GM12878 (cell line): ENCODE data around the gene LRCH3. TPM values are rescaled to one million over a fixed set of nuclear protein-coding genes. Genes with fewer than 3 reads are reported as not detected.

Experiments used
- ATAC-seq: fragments of 200-7000 bp; cut with Tn5 transposase; 3 replicates; pipeline ENCODE4 v1.9.1; 2020; ENCODE audit warnings: mild to moderate bottlenecking, moderate library complexity
- BruUV-seq: library from RNA; stranded (reverse); fragments of 400-500 nt; replicated peaks from 2 replicates; lab custom pipeline; 2021; lab: Mats Ljungman, UMichigan
- CTCF ChIA-PET: fragments of 300-600 bp; sonication (Branson Sonifier 250); formaldehyde crosslinking; extraction: SDS; loops from one replicate; lab custom pipeline; 2021; ENCODE audit warnings: inconsistent platforms; lab: Yijun Ruan, JAX
- POLR2A ChIA-PET: fragments of 350-600 bp; formaldehyde crosslinking; extraction: SDS; loops from one replicate; lab custom pipeline; 2021; ENCODE audit warnings: inconsistent platforms; lab: Charles Lee
- RAD21 ChIA-PET: fragments of 300-600 bp; sonication (Branson Sonifier 250); formaldehyde crosslinking; loops from one replicate; lab custom pipeline; 2023; ENCODE audit warnings: antibody characterized with exemption; ENCODE audit not compliant: unreplicated experiment; lab: Charles Lee
- SMC1A ChIA-PET: fragments of 300-600 bp; sonication (Branson Sonifier 250); formaldehyde crosslinking; loops from one replicate; lab custom pipeline; 2023; ENCODE audit not compliant: unreplicated experiment, uncharacterized antibody; lab: Charles Lee
- DNase-seq: peaks from one replicate; pipeline ENCODE4 v3.0.0-alpha.2; 2011; ENCODE audit warnings: low read depth, low spot score
- FAIRE-seq: peaks from 3 replicates; lab custom pipeline; 2011; peaks lifted over from hg19 to GRCh38; lab: Jason Lieb, UNC
- H2AFZ ChIP-seq: 2 replicates; pipeline ENCODE4 v1.6.0; 2011; ENCODE audit warnings: low read depth, low read length, control low read depth; ENCODE audit not compliant: control insufficient read depth
- H3K27ac ChIP-seq: 2 replicates; pipeline ENCODE4 v1.5.1; 2011; ENCODE audit warnings: control low read depth; ENCODE audit not compliant: control insufficient read depth, insufficient read depth
- H3K27me3 ChIP-seq, 2 experiments: replicated peaks in 1 of 2; 2 replicates each; pipeline versions ENCODE4 v1.6.0 to v1.6.1; 2011; ENCODE audit warnings: low read length in 1 of 2; ENCODE audit not compliant: control insufficient read depth in 2 of 2, insufficient read depth in 2 of 2
- H3K36me3 ChIP-seq, 2 experiments: 2 replicates each; pipeline ENCODE4 v1.5.1; 2011; ENCODE audit warnings: low read length in 1 of 2; ENCODE audit not compliant: control insufficient read depth in 2 of 2, insufficient read depth in 2 of 2
- H3K4me1 ChIP-seq: 2 replicates; pipeline ENCODE4 v1.6.1; 2011; ENCODE audit warnings: mild to moderate bottlenecking, low read length, moderate library complexity, mixed read lengths; ENCODE audit not compliant: control insufficient read depth, insufficient read depth
- H3K4me2 ChIP-seq: 2 replicates; pipeline ENCODE4 v1.6.0; 2011; ENCODE audit warnings: control low read depth; ENCODE audit not compliant: control insufficient read depth, insufficient read depth
- H3K4me3 ChIP-seq: fragments of 200-600 bp; sonication (generic); 2 replicates; pipeline ENCODE4 v1.5.1; 2016
- H3K79me2 ChIP-seq: 2 replicates; pipeline ENCODE4 v1.6.0; 2011; ENCODE audit warnings: low read length; ENCODE audit not compliant: control insufficient read depth, insufficient read depth
- H3K9ac ChIP-seq: 2 replicates; pipeline ENCODE4 v1.8.0; 2011; ENCODE audit warnings: low read length, control low read depth, mixed read lengths; ENCODE audit not compliant: control insufficient read depth, insufficient read depth
- H3K9me3 ChIP-seq: replicated peaks from 3 replicates; pipeline ENCODE4 v1.5.1; 2011; ENCODE audit warnings: mild to moderate bottlenecking, low read length; ENCODE audit not compliant: control insufficient read depth, insufficient read depth
- H4K20me1 ChIP-seq: 2 replicates; pipeline ENCODE4 v1.6.0; 2011; ENCODE audit not compliant: control insufficient read depth, insufficient read depth
- BHLHE40 ChIP-seq, 2 experiments: fragments of 450-650 bp in 1 of 2; IDR thresholded peaks; 2 replicates each; pipeline ENCODE4 v1.6.1; 2011 to 2017; ENCODE audit warnings: low read depth in 2 of 2, borderline replicate concordance in 1 of 2, improper control_type of control experiment in 1 of 2, low read length in 1 of 2, mild to moderate bottlenecking in 1 of 2
- EED ChIP-seq: sonication (generic); IDR thresholded peaks from 2 replicates; pipeline ENCODE4 v1.6.1; 2016; ENCODE audit warnings: antibody characterized with exemption, low read depth
- EP300 ChIP-seq, 2 experiments: fragments of 150-350 bp in 1 of 2; IDR thresholded peaks; 2 replicates each; pipeline ENCODE4 v1.6.1; 2011 to 2012; ENCODE audit warnings: low read depth in 2 of 2, low read length in 2 of 2, borderline replicate concordance in 1 of 2, improper control_type of control experiment in 1 of 2, inconsistent platforms in 1 of 2; ENCODE audit not compliant: control insufficient read depth in 1 of 2
- ETV6 ChIP-seq, 2 experiments: fragments of 450-650 bp in 1 of 2; IDR thresholded peaks in 1 of 2; conservative IDR thresholded peaks in 1 of 2; 2 replicates each; pipeline ENCODE4 v1.6.1; 2014; ENCODE audit warnings: antibody characterized with exemption in 1 of 2, borderline replicate concordance in 1 of 2, low read depth in 1 of 2, mild to moderate bottlenecking in 1 of 2, moderate library complexity in 1 of 2
- IKZF1 ChIP-seq: fragments of 450-650 bp; conservative IDR thresholded peaks from 2 replicates; pipeline ENCODE4 v1.6.1; 2017; ENCODE audit warnings: antibody characterized with exemption, mild to moderate bottlenecking
- JUNB ChIP-seq: IDR thresholded peaks from 2 replicates; pipeline ENCODE4 v1.6.1; 2016; ENCODE audit warnings: antibody characterized with exemption, mild to moderate bottlenecking
- MEF2A ChIP-seq: IDR thresholded peaks from 2 replicates; pipeline ENCODE4 v1.6.1; 2011; ENCODE audit warnings: low read depth, mild to moderate bottlenecking, low read length, moderate library complexity; ENCODE audit not compliant: insufficient read depth
- MEF2B ChIP-seq: fragments of 450-650 bp; IDR thresholded peaks from 2 replicates; pipeline ENCODE4 v1.6.1; 2018; ENCODE audit warnings: mild to moderate bottlenecking, moderate library complexity; ENCODE audit not compliant: partially characterized antibody, poor library complexity, severe bottlenecking
- MTA2 ChIP-seq: fragments of 450-650 bp; IDR thresholded peaks from 2 replicates; pipeline ENCODE4 v1.6.1; 2016; ENCODE audit warnings: low read depth, mild to moderate bottlenecking, moderate library complexity
- MYC ChIP-seq: IDR thresholded peaks from 2 replicates; pipeline ENCODE4 v1.6.1; 2011; ENCODE audit warnings: mild to moderate bottlenecking, low read length, moderate library complexity, inconsistent platforms; ENCODE audit not compliant: insufficient read depth, insufficient replicate concordance, insufficient read length, severe bottlenecking
- NR2C1 ChIP-seq: fragments of 450-650 bp; IDR thresholded peaks from 2 replicates; pipeline ENCODE4 v1.6.1; 2017; ENCODE audit warnings: antibody characterized with exemption, mild to moderate bottlenecking, moderate library complexity
- PAX8 ChIP-seq: fragments of 450-650 bp; IDR thresholded peaks from 2 replicates; pipeline ENCODE4 v1.6.1; 2017; ENCODE audit warnings: mild to moderate bottlenecking, moderate library complexity
- POLR2A ChIP-seq: IDR thresholded peaks from 2 replicates; pipeline ENCODE4 v1.6.1; 2011; ENCODE audit warnings: low read depth, mild to moderate bottlenecking, low read length
- POLR2AphosphoS5 ChIP-seq: IDR thresholded peaks from 2 replicates; pipeline ENCODE4 v1.6.1; 2011; ENCODE audit warnings: mild to moderate bottlenecking, low read length, inconsistent platforms
- RAD51 ChIP-seq: fragments of 450-650 bp; IDR thresholded peaks from 2 replicates; pipeline ENCODE4 v1.6.1; 2016; ENCODE audit warnings: moderate library complexity, mild to moderate bottlenecking, inconsistent platforms
- RUNX3 ChIP-seq: IDR thresholded peaks from 2 replicates; pipeline ENCODE4 v1.6.1; 2012; ENCODE audit warnings: low read length, inconsistent platforms
- SIX5 ChIP-seq: IDR thresholded peaks from 2 replicates; pipeline ENCODE4 v1.6.1; 2011; ENCODE audit warnings: mild to moderate bottlenecking, low read depth, low read length, moderate library complexity; ENCODE audit not compliant: severe bottlenecking
- STAT3 ChIP-seq: IDR thresholded peaks from 2 replicates; pipeline ENCODE4 v1.6.1; 2011; ENCODE audit warnings: low read depth, low read length, improper control_type of control experiment
- TARDBP ChIP-seq: IDR thresholded peaks from 2 replicates; pipeline ENCODE4 v1.6.1; 2016; ENCODE audit warnings: borderline replicate concordance
- WGBS: methylation state at CpG from one replicate; pipeline ENCODE4 v1.1.6; 2016; ENCODE audit warnings: low lambda C conversion rate; ENCODE audit not compliant: insufficient replicate concordance, insufficient coverage; ENCODE audit errors: missing lambda C conversion rate; 5-methylcytosine and 5-hydroxymethylcytosine counted together
- in situ Hi-C: fragments of 300-500 bp; cut with MboI; formaldehyde crosslinking; loops from 9 replicates; pipeline ENCODE4 v1.14.3; 2018; ENCODE audit warnings: mixed read lengths
- intact Hi-C: fragments of 100-400 bp; cut with micrococcal nuclease; formaldehyde crosslinking; loops from one replicate; pipeline ENCODE4 v1.14.2; 2022; ENCODE audit not compliant: unreplicated experiment
- polyA plus RNA-seq, 11 experiments: library from polyadenylated mRNA; depleted of rRNA in 4 of 11; unstranded in 6 of 11; stranded (reverse) in 5 of 11; fragments of >200 nt; fragmentation: Nextera tagmentation in 4 of 11; fragmentation: Illumina TruSeq in 1 of 11; extraction: Ambion mirVana in 4 of 11; extraction: Trizol in 1 of 11; gene quantifications; 1 replicate in 1 of 11; 2 replicates in 10 of 11; pipeline versions ENCODE4 v1.2.1 to v1.2.3, GENCODE V29; 2011 to 2016; ENCODE audit warnings: inconsistent platforms in 2 of 11, missing spikeins in 2 of 11, low read depth in 1 of 11
- total RNA-seq, 4 experiments: library from RNA; depleted of rRNA in 3 of 4; stranded (reverse); fragments of >200 nt in 3 of 4; fragmentation: Illumina TruSeq in 1 of 4; extraction: Trizol in 1 of 4; gene quantifications; 2 replicates each; pipeline versions ENCODE4 v1.2.1 to v1.2.3, GENCODE V29; 2013 to 2021
- TF ChIP-seq, protein P1 (sequence below): fragments of 450-650 bp; IDR thresholded peaks from 2 replicates; pipeline ENCODE4 v1.6.1; 2017; ENCODE audit warnings: mild to moderate bottlenecking, low read depth, inconsistent platforms; ENCODE audit not compliant: poor library complexity, severe bottlenecking
- TF ChIP-seq, protein P2 (sequence below): fragments of 450-650 bp; IDR thresholded peaks from 2 replicates; pipeline ENCODE4 v1.6.1; 2017; ENCODE audit warnings: low read depth, mild to moderate bottlenecking, moderate library complexity

LRCH3 gene
- total and polyA plus RNA-seq, 10 of the 15 experiments (the other 5 are each of a cell fraction or from before 2014, with no cell fraction given), result 3.9 to 136 (median 40.6) TPM

DNA sequence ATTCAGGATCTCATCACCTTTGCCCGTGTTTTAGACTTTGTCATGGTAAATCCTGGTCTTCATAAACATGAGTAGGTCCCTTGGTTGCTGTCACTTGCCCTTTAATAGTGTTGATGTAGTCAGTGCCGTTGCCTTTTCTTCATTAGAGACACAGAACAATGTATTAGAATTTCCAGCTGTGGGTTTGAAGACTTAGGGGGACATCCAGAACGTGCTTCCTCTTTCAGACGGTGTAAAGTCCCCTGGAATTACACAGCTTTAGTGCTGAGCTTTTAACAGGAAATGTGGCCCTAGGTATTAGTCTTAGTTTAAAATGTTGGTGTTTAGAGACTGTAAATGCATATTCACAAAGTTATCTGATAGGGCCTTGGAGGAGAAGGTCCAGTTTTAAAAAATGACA lies 8.8 kb upstream of the LRCH3 start:
- SMC1A ChIA-PET, result interaction anchor here (1.0 to 5.0 kb wide), 13 partner anchors 10 to 70 kb away, joined by 3 to 56 read pairs (median 5); no protein-coding TSS in a partner anchor
- no peak overlapping the region for H3K4me3 ChIP-seq
- no peak overlapping the region for H3K9ac ChIP-seq
- intact Hi-C loops (no loop called here), in situ Hi-C loops (no loop called here)
- DNase-seq (peak; percentile 50), FAIRE-seq (no peak), ATAC-seq (peak; percentile 89)
- peaks cover 2% of the 10 kb centered on the region for H3K79me2 ChIP-seq
- peak overlapping the region; percentile 10 for H3K4me2 ChIP-seq
- BruUV-seq, result no TSS peak
- peak overlapping the region; percentile 49 for H2AFZ ChIP-seq
- no peaks in the 10 kb centered on the region for H4K20me1 ChIP-seq
- WGBS, result 0% methylated on average over 4 of the region's 4 CpGs
- H3K36me3 ChIP-seq, result peaks cover 12 to 21% of the 10 kb centered on the region in 2 experiments; a peak in 3 of 4 replicates
- RAD21 ChIA-PET, result interaction anchor here (1.0 to 5.5 kb wide), 7 partner anchors 12 to 69 kb away, joined by 3 to 53 read pairs (median 8); partner anchors contain the start of gene LRCH3
- no peaks in the 10 kb centered on the region for H3K27me3 ChIP-seq
- H3K27ac ChIP-seq, result peak overlapping the region; percentile 81
- peaks cover 25% of the 10 kb centered on the region for H3K4me1 ChIP-seq
- H3K9me3 ChIP-seq, result no peaks in the 10 kb centered on the region; the same call in 2 of the 3 replicates
- CTCF ChIA-PET, result interaction anchor here (0.7 to 4.1 kb wide), 8 partner anchors 9 to 183 kb away, joined by 3 to 32 read pairs (median 5); partner anchors contain the start of genes FYTTD1 and LRCH3
- POLR2A ChIA-PET, result interaction anchor here (0.9 to 4.3 kb wide), 7 partner anchors 9 to 73 kb away, joined by 3 to 46 read pairs (median 8); partner anchors contain the start of gene LRCH3
- TF ChIP-seq MEF2B, result no peak
- TF ChIP-seq BHLHE40 (IDR thresholded peaks at IDR 0.05; ENCODE audit: borderline replicate concordance in 1 of 2, low read depth in 2 of 2, low read length in 1 of 2), result peak; percentile 43 to 53; a peak in 1 of 4 replicates
- TF ChIP-seq STAT3, result no peak
- no peak for TF ChIP-seq EP300 (IDR thresholded peaks at IDR 0.05; ENCODE audit: borderline replicate concordance in 1 of 2, control insufficient read depth in 1 of 2, low read depth in 2 of 2, low read length in 2 of 2)
- 0 out of 2 replicates have a peak, but pooled peaks have one; percentile 11 for TF ChIP-seq MTA2
- no peak for TF ChIP-seq JUNB
- TF ChIP-seq, protein P1, sequence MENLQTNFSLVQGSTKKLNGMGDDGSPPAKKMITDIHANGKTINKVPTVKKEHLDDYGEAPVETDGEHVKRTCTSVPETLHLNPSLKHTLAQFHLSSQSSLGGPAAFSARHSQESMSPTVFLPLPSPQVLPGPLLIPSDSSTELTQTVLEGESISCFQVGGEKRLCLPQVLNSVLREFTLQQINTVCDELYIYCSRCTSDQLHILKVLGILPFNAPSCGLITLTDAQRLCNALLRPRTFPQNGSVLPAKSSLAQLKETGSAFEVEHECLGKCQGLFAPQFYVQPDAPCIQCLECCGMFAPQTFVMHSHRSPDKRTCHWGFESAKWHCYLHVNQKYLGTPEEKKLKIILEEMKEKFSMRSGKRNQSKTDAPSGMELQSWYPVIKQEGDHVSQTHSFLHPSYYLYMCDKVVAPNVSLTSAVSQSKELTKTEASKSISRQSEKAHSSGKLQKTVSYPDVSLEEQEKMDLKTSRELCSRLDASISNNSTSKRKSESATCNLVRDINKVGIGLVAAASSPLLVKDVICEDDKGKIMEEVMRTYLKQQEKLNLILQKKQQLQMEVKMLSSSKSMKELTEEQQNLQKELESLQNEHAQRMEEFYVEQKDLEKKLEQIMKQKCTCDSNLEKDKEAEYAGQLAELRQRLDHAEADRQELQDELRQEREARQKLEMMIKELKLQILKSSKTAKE, result no peak
- peak; percentile 67 for TF ChIP-seq RUNX3
- no peak for TF ChIP-seq TARDBP
- TF ChIP-seq, protein P2, sequence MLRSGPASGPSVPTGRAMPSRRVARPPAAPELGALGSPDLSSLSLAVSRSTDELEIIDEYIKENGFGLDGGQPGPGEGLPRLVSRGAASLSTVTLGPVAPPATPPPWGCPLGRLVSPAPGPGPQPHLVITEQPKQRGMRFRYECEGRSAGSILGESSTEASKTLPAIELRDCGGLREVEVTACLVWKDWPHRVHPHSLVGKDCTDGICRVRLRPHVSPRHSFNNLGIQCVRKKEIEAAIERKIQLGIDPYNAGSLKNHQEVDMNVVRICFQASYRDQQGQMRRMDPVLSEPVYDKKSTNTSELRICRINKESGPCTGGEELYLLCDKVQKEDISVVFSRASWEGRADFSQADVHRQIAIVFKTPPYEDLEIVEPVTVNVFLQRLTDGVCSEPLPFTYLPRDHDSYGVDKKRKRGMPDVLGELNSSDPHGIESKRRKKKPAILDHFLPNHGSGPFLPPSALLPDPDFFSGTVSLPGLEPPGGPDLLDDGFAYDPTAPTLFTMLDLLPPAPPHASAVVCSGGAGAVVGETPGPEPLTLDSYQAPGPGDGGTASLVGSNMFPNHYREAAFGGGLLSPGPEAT, result peak; percentile 69; the same call in 1 of the 2 replicates
- TF ChIP-seq POLR2A, result no peak
- no peak for TF ChIP-seq MYC
- no peak for TF ChIP-seq NR2C1
- TF ChIP-seq RAD51, result no peak
- TF ChIP-seq IKZF1, result peak; percentile 56
- peak; percentile 58 for TF ChIP-seq EED
- no peak for TF ChIP-seq SIX5
- TF ChIP-seq PAX8, result no peak
- TF ChIP-seq POLR2AphosphoS5, result peak; percentile 48; the same call in 1 of the 2 replicates
- peak in 1 of 2 experiments; percentile 49; a peak in 1 of 4 replicates for TF ChIP-seq ETV6 (conservative IDR thresholded peaks at IDR 0.05 in 1 of 2, IDR thresholded peaks at IDR 0.05 in 1 of 2; ENCODE audit: borderline replicate concordance in 1 of 2, low read depth in 1 of 2)
- TF ChIP-seq MEF2A, result 0 out of 2 replicates have a peak, but pooled peaks have one; percentile 31
